Stimulated activated CD4-positive, alpha-beta T cell treated with anti-CD3 and anti-CD28 coated beads, TNF-alpha, amount 100 ng/mL, for 48 hours (primary cell): Measurements from ENCODE around the gene ADARB1.

Experiments
- DNase-seq, 3 donors: peaks; one replicate each; pipeline ENCODE4 v3.0.0-alpha.2; 2020; ENCODE audit warnings: low read depth in 3 of 3

Gene ADARB1

GRCh38 chr21:45250914-45251634 lies 176.7 kb downstream of the ADARB1 start:
- no peak for DNase-seq

GRCh38 chr21:45251635-45252447 lies 177.5 kb downstream of the ADARB1 start:
- no peak for DNase-seq

- no peak for DNase-seq
Observed at GRCh38 chr21:45252448-45252925, 178.1 kb downstream of the ADARB1 start.

- DNase-seq: no peak
Observed at GRCh38 chr21:45253180-45253579, 178.8 kb downstream of the ADARB1 start.

DNA sequence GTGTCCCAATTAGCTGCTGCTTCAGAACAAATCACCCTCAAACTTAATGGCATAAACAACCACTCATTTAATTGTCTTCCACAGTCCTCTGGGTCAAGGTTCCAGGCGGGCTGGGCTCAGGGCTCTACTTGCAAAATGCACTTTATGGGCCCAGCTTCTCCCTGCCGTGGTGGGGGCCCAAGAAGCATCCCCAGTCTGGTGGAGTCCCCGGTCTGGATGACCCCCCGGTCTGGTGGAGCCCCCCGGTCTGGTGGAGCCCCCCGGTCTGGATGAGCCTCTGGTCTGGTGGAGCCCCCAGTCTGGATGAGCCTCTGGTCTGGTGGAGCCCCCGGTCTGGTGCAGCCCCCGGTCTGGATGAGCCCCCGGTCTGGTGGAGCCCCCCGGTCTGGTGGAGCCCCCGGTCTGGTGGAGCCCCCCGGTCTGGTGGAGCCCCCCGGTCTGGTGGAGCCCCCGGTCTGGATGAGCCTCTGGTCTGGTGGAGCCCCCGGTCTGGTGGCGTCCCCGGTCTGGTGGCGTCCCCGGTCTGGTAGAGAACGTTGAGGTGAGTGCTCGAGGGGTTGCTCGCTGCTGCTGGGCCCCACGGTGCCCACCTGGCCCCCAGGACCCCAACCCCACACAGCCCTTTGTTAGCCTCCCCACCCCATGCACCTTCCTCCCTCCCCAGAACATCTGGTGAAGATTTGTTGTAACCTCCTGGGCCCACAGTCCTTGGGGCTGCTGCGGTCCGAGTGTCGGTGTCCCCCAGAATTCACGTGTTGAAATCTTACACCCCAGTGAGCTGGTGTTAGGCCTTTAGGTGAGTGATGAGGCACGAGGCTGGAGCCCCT lies 179.5 kb downstream of the ADARB1 start:
- DNase-seq: no peak

DNA sequence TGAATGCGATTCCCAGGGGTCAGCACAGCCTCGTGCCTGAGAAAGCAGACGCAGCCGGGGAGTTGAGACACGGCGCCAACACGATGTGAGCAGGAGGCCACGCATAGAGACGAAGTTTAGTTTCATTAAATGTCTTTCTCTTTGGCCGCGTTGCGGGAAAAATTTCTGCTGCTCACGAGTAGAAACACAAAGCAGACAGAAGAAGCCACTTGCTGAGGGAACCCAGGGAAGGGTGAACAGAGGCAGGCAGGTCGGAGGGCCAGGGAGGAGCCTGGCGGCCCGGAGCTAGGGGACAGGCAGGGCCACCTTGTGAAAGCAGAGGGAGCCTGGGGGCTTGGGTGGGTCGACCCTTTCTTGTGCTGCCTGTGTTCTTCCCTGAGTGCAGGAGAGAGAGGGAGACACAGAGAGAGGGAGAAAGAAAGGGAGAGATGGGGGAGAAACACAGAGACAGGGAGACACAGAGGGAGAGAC lies 180.1 kb downstream of the ADARB1 start:
- DNase-seq: no peak

DNA sequence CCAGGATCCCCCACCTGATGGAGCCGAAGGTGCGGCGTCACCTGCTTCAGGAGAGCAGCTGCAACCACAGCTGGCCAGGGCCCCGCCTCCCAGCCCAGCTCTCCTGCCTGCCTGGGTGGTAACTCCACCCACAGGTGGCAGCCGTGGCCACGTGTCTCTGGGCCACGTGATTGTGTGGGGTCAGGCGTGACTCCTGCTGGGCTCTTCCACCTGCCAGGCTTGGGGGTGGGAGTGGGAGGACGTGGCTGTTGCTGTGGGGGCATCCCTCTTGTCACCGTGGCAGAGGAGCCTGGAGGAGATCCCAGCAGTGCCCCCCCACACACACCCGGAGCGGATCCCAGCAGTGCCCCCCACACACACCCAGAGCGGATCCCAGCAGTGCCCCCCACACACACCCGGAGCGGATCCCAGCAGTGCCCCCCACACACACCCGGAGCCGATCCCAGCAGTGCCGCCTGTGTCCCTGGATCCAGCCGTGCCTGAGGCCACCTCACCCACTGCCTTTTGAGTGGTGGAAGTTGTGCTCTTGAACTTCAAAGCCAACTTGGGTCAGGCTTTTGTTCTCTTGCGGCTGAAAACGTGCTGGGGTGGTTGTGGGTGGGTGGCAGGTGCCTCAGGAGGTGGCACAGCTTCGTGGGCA lies 181.1 kb downstream of the ADARB1 start:
- no peak for DNase-seq

- DNase-seq: no peak
Observed at GRCh38 chr21:45256021-45256911, 181.9 kb downstream of the ADARB1 start.

GRCh38 chr21:45256912-45257672 lies 182.7 kb downstream of the ADARB1 start:
- no peak for DNase-seq

DNA sequence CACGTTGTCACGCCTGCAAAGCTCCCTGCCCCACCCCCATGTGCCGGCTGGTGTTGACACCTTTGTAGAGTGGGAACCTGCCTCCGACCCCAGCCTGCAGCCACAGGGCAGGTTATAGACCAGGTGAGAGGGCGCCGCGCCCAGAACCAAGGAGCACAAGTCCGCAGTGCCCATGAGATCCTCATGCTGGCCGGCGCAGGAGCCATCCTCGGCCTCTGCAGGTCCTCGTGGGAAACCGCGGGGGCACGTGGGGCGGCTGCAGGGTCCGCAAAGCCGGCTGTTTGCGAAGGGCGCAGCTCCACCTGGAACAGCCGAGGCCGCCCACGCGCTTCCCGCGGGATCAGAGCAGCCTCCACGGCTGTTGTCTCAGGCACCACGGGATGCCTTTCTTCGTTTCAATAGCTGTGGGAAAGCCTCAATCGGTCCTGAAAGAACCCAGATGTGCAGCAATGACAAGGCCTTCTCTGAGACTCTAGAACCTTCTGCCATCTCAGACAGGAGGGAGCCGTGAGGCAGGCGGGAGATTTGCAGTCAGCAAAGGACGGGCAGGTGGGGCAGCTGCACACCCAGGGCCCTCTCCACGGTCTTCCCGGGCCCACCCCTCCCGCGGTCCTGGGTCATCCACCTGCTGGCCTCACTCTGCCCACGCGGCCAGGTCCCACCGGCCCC lies 183.4 kb downstream of the ADARB1 start:
- DNase-seq: no peak

DNA sequence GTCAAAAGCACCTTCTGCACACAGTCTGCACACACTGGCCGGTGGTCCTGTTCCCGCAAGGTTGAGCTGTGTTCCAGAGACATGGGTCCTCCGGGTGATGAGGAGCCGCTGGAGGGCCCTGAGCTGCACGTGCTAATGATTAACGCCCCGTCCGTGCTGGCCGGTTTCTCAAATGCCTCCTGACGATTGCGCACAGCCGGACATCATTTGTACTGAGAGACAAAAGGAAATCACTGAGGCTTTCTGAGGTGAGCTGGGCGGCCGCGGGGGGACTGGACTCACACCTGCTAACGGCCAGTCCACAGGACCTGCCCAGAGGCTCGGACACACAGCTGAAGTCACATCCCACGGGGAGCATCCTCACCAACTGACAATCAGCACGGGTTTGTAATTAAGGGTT lies 184.1 kb downstream of the ADARB1 start:
- DNase-seq: no peak

- DNase-seq: no peak
Observed at GRCh38 chr21:45259206-45259840, 184.9 kb downstream of the ADARB1 start.

- no peak for DNase-seq
Observed at GRCh38 chr21:45260191-45260825, 185.9 kb downstream of the ADARB1 start.

GRCh38 chr21:45261093-45261492 lies 186.7 kb downstream of the ADARB1 start:
- DNase-seq: no peak

GRCh38 chr21:45262041-45262581 lies 187.7 kb downstream of the ADARB1 start:
- no peak for DNase-seq

GRCh38 chr21:45262616-45263015 lies 188.2 kb downstream of the ADARB1 start:
- DNase-seq: no peak

GRCh38 chr21:45263534-45263933 lies 189.2 kb downstream of the ADARB1 start:
- no peak for DNase-seq
